Fibroblast of skin of abdomen (primary cell): Measurements from ENCODE around the gene ATP13A3. TPM values are rescaled to one million over a fixed set of nuclear protein-coding genes. Genes with fewer than 3 reads are reported as not detected.
"Not testable (repeated sequence)": the region's sequence is repeated elsewhere in the genome, so short reads cannot be mapped to it uniquely, and the experiment has no call there.

Experiments
- DNase-seq: peaks from one replicate; pipeline ENCODE4 v3.0.0-alpha.2; 2013
- polyA plus RNA-seq, 2 experiments: library from polyadenylated mRNA; unstranded; fragments of 120-200 nt; gene quantifications; one replicate each; pipeline ENCODE4 v1.2.1, GENCODE V29; 2013; ENCODE audit not compliant: insufficient read length in 2 of 2

The ATP13A3 gene
- 57.6 TPM for polyA plus RNA-seq (2013, experiment 1 of 2; ENCODE audit: insufficient read length)
- 54.9 TPM for polyA plus RNA-seq (2013, experiment 2 of 2; ENCODE audit: insufficient read length)

- DNase-seq, result peak; percentile 92
Observed at GRCh38 chr3:194486540-194487288, at the start of gene ATP13A3. TSS of gene ATP13A3 (minus strand) at chr3:194487002. CDS start at chr3:194462190, 24,812 bp downstream.

- DNase-seq, result not testable (repeated sequence)
Observed at GRCh38 chr3:194535199-194535598, 48.4 kb upstream of the ATP13A3 start.

GRCh38 chr3:194534243-194534642 is 47.4 kb upstream of the ATP13A3 start:
- DNase-seq, result no peak

GRCh38 chr3:194532591-194532990 is 45.8 kb upstream of the ATP13A3 start:
- peak; percentile 58 for DNase-seq

GRCh38 chr3:194527726-194528125 is 40.9 kb upstream of the ATP13A3 start:
- no peak for DNase-seq

- DNase-seq, result no peak
Observed at GRCh38 chr3:194526164-194526563, 39.4 kb upstream of the ATP13A3 start.

- peak; percentile 40 for DNase-seq
Observed at GRCh38 chr3:194522579-194523046, 35.8 kb upstream of the ATP13A3 start.

- peak; percentile 77 for DNase-seq
Observed at GRCh38 chr3:194521510-194522260, 34.9 kb upstream of the ATP13A3 start.

GRCh38 chr3:194520682-194521162 is 33.9 kb upstream of the ATP13A3 start:
- peak; percentile 20 for DNase-seq

GRCh38 chr3:194520201-194520600 is 33.4 kb upstream of the ATP13A3 start:
- not testable (repeated sequence) for DNase-seq

- peak; percentile 66 for DNase-seq
Observed at GRCh38 chr3:194518652-194519051, 31.9 kb upstream of the ATP13A3 start.

- no peak for DNase-seq
Observed at GRCh38 chr3:194517333-194517732, 30.5 kb upstream of the ATP13A3 start.

GRCh38 chr3:194514626-194515025 is 27.8 kb upstream of the ATP13A3 start:
- no peak for DNase-seq

- DNase-seq, result no peak
Observed at GRCh38 chr3:194512895-194513601, 26.2 kb upstream of the ATP13A3 start.

- DNase-seq, result no peak
Observed at GRCh38 chr3:194508491-194509453, 22.0 kb upstream of the ATP13A3 start.

- DNase-seq, result no peak
Observed at GRCh38 chr3:194507571-194507970, 20.8 kb upstream of the ATP13A3 start.

- peak; percentile 34 for DNase-seq
Observed at GRCh38 chr3:194505791-194506415, 19.1 kb upstream of the ATP13A3 start.

- no peak for DNase-seq
Observed at GRCh38 chr3:194504861-194505260, 18.1 kb upstream of the ATP13A3 start.

GRCh38 chr3:194504146-194504545 is 17.3 kb upstream of the ATP13A3 start:
- no peak for DNase-seq

- DNase-seq, result peak; percentile 54
Observed at GRCh38 chr3:194503081-194503531, 16.3 kb upstream of the ATP13A3 start.

- DNase-seq, result no peak
Observed at GRCh38 chr3:194500198-194500597, 13.4 kb upstream of the ATP13A3 start.
